Activated naive CD4-positive, alpha-beta T cell treated with anti-CD3 and anti-CD28 coated beads, Interleukin-2, amount 50 U/mL, for 72 hours (primary cell): ENCODE measurements around the gene NAXD. TPM values are rescaled to one million over a fixed set of nuclear protein-coding genes. Genes with fewer than 3 reads are reported as not detected.
"Not testable (repeated sequence)": the region's sequence is repeated elsewhere in the genome, so short reads cannot be mapped to it uniquely, and the experiment has no call there.

Experiments used
- ATAC-seq, 2 donors: fragments of 150-1000 bp; cut with Tn5 transposase; 2 replicates each; pipeline ENCODE4 v1.10.0; 2021; ENCODE audit warnings: mild to moderate bottlenecking in 2 of 2, moderate library complexity in 2 of 2
- DNase-seq, 2 donors: peaks; one replicate each; pipeline ENCODE4 v3.0.0; 2021 to 2022; ENCODE audit warnings: low spot score in 2 of 2
- H3K27ac Mint-ChIP-seq, 2 donors: one replicate each; pipeline ENCODE4 v1.8.0; 2022; ENCODE audit warnings: mild to moderate bottlenecking in 2 of 2, mixed read lengths in 2 of 2
- H3K36me3 Mint-ChIP-seq, 2 donors: one replicate each; pipeline ENCODE4 v1.8.0; 2022; ENCODE audit warnings: mixed read lengths in 2 of 2
- H3K9me3 Mint-ChIP-seq, 2 donors: one replicate each; pipeline ENCODE4 v1.8.0; 2022; ENCODE audit warnings: mixed read lengths in 2 of 2
- total RNA-seq, 2 donors: library from RNA; stranded (reverse); gene quantifications; one replicate each; pipeline ENCODE4 v1.2.3, GENCODE V29; 2022

Gene NAXD
- total RNA-seq, 2 donors from 2014 or later, result 19.7 to 24.8 TPM

DNA sequence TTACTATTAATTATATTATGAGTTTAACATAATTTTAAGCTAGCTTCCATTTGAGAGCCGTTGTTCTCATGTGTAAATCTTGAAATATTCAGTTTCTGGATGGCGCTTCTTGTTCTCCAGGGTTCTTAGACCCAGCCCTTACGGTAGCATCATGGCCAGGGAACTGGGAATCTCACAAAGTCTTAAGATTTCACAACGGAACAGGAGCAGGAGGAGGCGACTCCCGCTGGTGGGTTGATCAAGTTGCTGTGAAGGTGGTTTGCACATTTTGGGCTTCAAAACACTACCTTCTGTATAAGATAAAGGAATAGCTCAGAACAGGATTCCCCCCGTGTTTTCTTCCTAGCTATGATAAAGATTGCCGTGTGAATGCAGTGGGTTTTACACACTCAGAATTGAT is 2.8 kb downstream of the NAXD start:
- no peak overlapping the region for H3K27ac Mint-ChIP-seq
- no peak for ATAC-seq
- peaks cover 3 to 4% of the 10 kb centered on the region in 2 donors for H3K9me3 Mint-ChIP-seq

DNA sequence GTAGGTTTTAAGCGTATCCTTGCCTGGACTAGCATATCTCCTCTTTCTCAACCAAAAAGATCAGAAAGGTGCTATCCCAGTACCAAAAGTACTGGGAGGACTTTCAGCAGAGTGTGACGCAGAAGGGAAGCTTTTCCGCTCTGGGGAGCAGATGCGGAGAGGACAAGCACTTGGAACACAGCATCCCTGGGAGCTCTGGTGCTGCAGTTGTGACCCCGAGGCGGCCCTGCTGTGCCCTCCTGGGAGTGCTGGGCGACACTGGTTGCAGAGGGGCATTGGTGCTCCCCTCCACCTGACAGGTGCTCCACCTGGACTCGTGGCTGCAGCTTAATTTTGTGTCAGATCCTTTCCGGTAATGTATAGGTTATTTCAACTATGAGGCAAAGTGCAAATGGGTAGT is 3.4 kb downstream of the NAXD start:
- Mint-ChIP-seq H3K36me3 (peaks cover 13 to 22% of the 10 kb centered on the region in 2 donors), H3K27ac (no peak overlapping the region), H3K9me3 (no peaks in the 10 kb centered on the region)
- no peak for DNase-seq
- ATAC-seq, result no peak

More for the DNA sequence above, 2.8 kb downstream of the NAXD start:
- H3K36me3 Mint-ChIP-seq, result peaks cover 17 to 28% of the 10 kb centered on the region in 2 donors
- no peak for DNase-seq

DNA sequence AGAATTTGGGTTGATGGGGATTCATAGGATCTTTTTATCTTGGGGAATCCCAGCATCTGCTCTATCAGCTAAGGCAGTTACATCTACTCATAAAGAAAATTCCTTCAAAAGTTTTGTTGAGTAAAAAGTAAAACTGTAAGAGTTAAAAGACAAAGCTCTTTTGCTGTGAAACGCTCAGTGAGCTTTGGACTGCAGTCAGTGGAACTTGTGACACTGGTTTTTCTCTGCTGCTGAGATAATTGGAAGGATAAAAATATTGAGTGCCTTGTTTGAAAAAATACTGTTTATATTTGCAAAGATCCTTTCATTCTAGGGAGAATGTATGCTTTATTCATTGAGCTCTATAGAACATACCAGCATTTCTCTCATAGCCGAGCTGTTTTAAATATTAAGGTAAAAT is 5.3 kb downstream of the NAXD start:
- ATAC-seq (no peak), DNase-seq (no peak)
- Mint-ChIP-seq H3K27ac (peak overlapping the region in 1 of 2 donors; percentile 22), H3K36me3 (peaks cover 5 to 7% of the 10 kb centered on the region in 2 donors), H3K9me3 (no peaks in the 10 kb centered on the region)

DNA sequence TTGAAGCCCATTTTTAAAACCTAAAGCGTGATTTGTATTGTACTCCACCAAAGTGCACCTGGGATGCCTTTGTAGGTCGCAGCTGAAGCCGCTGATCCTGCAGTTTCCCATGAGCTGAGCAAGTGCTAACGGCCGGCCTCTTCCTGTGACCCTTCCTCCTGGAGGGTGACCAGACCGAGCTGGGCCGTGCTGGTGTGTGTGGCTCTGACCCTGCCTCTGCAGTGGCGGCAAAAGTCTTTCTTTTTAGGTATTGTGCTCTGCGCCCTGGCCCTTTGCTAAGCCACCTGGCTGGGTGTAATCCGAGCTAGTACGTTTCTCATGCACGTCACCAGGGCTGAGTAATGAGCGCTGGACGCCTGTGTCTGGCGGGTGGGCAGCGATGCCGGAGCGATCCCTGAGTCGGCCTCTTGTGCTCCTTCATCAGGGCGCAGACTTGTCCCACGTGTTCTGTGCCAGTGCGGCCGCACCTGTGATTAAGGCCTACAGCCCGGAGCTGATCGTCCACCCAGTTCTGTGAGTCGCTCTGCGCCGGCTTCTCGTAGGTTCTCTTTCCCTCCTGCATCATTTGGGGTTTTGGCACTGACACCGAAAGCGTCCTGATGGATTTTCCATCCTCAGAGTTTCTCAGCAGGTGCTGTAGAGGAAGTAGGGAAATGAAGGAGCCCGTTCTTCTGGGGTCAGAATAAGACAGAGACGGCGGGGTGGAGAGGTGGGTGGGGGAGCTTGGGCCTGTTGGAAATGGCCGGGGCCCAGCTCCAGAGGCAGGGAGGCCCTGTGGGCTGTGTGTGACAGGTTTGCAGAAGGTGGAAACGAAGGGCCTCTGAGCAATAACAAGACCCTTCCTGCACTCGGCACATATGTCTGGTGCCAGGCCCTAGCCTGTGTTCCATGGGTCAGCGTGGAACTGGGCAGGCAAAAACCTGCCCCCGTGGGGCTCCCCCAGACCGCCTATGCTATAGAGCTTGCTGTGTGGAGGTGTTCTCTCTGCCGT is 9.7 kb downstream of the NAXD start:
- Mint-ChIP-seq H3K27ac (peak overlapping the region in 1 of 2 donors; percentile 41), H3K9me3 (no peaks in the 10 kb centered on the region), H3K36me3 (no peaks in the 10 kb centered on the region)
- DNase-seq (no peak), ATAC-seq (no peak)

DNA sequence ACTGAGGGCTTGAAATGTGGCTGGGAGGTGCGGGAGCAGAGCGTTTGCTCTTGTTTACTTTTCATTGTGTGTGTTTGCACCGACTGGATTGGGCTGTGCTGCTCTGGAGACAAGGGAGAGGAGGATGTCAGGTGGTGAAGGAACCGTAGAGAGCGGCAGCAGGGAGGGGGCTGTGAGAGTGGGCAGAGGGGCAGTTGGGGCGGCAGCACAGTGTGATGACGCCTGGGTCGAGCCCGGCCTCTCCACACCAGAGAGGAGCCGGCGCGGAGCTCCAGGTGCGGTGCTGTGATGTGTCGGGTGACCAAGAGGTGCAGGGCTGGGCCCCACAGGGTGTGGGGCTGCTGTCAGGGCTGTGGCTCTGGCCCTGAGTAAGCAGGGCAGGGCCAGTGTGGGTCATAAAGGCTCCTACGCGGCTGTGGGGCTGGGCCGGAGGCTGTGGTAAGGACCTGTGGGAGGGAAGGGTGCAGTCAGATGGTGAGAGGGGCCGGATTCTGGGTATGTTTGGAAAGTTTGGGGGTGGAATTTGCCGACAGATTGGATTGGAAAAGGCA is 10.5 kb downstream of the NAXD start:
- DNase-seq (no peak), ATAC-seq (no peak)
- no peaks in the 10 kb centered on the region for H3K36me3 Mint-ChIP-seq
- H3K27ac Mint-ChIP-seq, result peak overlapping the region; percentile 41 to 65
- no peaks in the 10 kb centered on the region for H3K9me3 Mint-ChIP-seq

DNA sequence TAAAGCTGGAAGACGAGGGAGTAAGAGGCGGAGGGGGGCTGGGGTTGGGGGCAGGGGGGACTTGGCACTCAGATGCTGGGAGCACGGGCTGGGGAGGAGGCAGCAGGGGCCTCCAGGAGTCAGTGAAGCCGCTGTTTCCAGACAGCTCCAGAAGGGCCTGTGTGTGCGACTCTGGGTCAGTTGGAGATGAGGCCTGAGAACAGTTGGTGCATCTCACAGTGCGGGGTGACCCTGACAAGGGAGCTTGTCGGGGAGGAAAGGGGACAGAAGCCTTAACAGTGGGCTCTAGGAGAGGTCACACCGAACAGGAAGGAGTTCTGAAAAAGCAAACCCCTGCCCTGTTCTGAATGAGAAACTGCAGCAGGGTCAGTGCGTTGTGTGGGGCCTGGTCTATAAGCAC is 11.2 kb downstream of the NAXD start:
- H3K36me3 Mint-ChIP-seq, result no peaks in the 10 kb centered on the region
- DNase-seq, result no peak
- no peak for ATAC-seq
- H3K27ac Mint-ChIP-seq, result peak overlapping the region in 1 of 2 donors; percentile 65
- H3K9me3 Mint-ChIP-seq, result no peaks in the 10 kb centered on the region

DNA sequence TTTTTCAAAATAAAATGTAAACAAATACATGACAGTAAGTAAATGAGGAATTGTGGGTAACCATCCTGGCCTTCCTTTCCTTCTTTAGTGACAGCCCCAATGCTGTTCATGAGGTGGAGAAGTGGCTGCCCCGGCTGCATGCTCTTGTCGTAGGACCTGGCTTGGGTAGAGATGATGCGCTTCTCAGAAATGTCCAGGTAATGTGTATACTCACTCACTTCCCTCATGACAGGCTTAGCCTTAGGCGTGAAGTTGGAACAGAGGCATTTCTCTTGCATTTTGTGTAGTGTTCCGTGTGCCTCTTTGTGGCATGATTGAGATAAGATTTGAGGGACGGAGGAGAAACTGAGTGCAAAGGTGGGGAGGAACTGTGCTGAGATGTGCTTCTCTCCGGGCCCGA is 12.0 kb downstream of the NAXD start:
- DNase-seq (no peak), ATAC-seq (no peak)
- Mint-ChIP-seq H3K36me3 (peaks cover 0 to 5% of the 10 kb centered on the region in 2 donors), H3K27ac (no peak overlapping the region), H3K9me3 (no peaks in the 10 kb centered on the region)

DNA sequence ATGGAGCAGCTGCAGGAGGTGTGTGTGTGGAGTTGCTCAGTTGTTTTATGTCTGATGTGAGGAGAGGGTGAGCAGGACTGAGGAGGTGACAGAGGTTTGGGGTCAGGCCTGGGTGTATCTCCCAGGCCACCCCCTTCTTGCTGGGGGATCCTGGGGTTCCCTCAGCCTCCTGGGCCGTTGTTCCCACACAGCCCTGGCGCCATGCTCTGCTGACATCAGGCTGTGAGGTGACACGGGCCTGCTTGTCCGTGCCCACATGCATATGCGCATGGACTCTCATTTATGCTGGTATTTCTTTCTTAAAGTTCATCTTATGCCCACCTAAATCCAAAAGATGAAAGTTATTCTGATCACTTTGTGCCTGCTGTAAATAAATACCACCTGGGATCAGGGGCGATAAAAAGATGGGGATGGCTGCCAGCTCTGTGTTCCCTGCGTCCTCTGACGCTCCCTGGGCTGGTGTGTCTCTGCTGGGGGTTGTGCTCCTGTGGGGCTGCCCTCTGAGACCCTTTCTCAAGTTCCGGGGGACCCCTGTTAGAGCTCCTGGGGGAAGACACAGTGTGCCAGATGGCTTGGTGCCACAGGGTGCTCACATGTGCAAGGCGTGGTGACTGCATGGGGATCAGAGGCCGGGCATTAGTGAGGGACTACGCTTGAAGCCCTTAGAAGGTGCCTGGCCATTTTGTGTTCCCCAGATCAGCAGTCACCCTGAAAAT is 12.6 kb downstream of the NAXD start:
- no peak for DNase-seq
- H3K36me3 Mint-ChIP-seq, result peaks cover 0 to 5% of the 10 kb centered on the region in 2 donors
- peak in 1 of 2 donors; percentile 12 for ATAC-seq
- H3K27ac Mint-ChIP-seq, result no peak overlapping the region
- H3K9me3 Mint-ChIP-seq, result no peaks in the 10 kb centered on the region

DNA sequence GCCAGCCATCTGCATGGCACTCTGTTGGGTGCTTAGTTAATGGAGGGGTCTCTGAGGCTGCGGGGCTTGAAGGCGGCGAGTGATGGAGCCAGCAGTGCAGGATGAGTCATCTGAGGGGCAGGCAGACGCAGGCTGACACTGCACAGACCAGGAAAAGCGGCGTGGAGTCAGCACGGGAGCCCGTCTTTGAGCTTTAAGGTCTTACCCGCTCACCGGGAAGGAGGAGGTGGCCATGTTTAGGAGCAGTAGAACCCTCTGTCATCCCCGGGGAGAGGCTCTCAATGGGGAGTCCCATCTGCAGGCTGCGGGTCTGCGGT is 13.1 kb downstream of the NAXD start:
- Mint-ChIP-seq H3K9me3 (no peaks in the 10 kb centered on the region), H3K27ac (no peak overlapping the region), H3K36me3 (peaks cover 0 to 5% of the 10 kb centered on the region in 2 donors)
- ATAC-seq (peak in 1 of 2 donors; percentile 19), DNase-seq (no peak)

DNA sequence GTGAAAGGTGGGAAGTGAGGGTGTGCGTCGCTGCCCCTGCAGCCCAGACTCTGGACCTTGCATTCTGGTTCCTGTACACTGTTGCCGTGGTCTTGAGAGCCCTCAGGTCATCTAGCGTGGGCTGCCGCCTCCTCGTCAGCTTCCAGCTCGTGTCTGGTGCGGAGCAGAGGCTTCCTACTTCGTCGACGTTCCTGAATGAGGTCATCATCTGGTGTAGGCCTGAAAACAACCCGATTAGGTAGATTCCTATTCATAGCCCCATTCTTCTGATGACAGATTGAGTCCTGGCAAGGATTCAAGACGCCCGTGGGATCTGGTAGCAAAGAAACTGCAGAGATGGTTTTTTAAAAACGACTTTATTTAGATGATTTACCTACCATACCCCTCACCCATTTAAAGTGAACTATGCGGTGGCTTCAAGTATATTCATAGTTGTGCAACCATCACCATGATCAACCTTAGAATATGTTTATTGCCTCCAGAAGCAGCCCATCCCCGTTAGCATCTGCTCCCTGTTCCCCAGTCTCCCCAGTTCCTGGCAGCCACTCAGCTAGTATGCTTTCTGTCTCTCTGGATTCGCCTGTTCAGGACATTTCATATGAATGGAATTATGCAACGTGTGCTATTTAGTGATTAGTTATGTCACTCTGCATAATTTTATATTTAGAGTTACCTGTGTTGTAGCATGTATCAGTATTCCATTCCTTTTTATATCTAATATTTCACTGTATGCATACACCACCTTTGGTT is 13.8 kb downstream of the NAXD start:
- ATAC-seq (no peak), DNase-seq (no peak)
- H3K27ac Mint-ChIP-seq, result peak overlapping the region in 1 of 2 donors; percentile 38
- H3K36me3 Mint-ChIP-seq, result peaks cover 0 to 5% of the 10 kb centered on the region in 2 donors
- no peaks in the 10 kb centered on the region for H3K9me3 Mint-ChIP-seq

DNA sequence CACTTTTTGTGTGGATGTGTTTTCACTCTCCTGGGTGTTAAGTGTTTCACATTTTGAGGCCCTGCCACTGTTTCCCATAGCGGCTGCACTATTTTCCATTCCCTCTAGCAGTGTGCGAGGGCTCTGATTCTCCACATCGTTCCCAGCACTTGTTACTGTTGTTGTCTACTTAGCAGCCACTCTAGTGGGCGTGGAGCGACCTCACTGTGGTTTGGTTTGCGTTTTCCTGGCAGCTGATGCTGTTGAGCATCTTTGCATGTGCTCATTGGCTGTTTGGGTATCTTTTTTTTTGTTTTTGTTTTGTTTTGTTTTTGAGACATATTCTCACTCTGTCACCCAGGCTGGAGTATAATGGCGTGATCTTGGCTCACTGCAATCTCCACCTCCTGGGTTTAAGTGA is 14.4 kb downstream of the NAXD start:
- peak in 1 of 2 donors; percentile 36 for ATAC-seq
- no peak for DNase-seq
- H3K27ac Mint-ChIP-seq, result peak overlapping the region in 1 of 2 donors; percentile 38
- peaks cover 0 to 5% of the 10 kb centered on the region in 2 donors for H3K36me3 Mint-ChIP-seq
- H3K9me3 Mint-ChIP-seq, result no peaks in the 10 kb centered on the region

DNA sequence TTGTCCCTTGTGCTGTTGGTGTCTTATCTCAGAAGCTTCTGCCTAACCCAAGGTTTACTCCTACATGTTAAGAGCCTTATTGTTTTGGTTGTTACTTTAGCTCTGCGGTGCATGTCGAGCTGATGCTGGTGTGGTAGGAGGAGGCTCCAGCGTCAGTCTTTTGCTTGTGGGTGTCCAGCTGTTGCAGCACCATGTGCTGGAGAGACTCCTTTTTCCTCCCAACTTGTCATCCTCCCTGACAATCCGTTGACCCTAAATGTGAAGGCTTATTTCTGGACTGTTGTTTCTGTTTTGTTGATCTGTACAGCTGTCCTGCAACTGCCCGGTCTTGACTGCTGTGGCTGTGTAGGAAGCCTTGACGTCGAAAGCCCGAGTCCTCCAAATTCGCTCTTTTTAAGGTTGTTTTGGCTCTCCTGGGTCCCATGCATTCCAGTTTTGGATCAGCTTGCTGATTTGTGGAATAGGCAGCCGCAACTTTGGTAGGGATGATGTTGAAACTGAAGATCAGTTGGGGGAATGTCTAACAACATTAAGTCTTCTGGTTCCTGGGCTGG is 15.3 kb downstream of the NAXD start:
- H3K36me3 Mint-ChIP-seq, result peaks cover 0 to 5% of the 10 kb centered on the region in 2 donors
- DNase-seq (no peak), ATAC-seq (no peak)
- H3K9me3 Mint-ChIP-seq, result no peaks in the 10 kb centered on the region
- H3K27ac Mint-ChIP-seq, result peak overlapping the region in 1 of 2 donors; percentile 5

DNA sequence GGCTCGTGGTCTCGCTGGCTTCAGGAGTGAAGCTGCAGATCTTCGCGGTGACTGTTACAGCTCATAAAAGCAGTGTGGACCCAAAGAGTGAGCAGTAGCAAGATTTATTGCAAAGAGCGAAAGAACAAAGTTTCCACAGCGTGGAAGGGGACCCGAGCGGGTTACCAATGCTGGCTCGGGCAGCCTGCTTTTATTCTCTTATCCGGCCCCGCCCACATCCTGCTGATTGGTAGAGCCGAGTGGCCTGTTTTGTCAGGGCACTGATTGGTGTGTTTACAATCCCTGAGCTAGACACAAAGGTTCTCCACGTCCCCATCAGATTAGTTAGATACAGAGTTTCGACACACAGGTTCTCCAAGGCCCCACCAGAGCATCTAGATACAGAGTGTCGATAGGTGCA is 16.9 kb downstream of the NAXD start:
- not testable (repeated sequence) for H3K36me3 Mint-ChIP-seq, H3K9me3 Mint-ChIP-seq, ATAC-seq, DNase-seq
- peak overlapping the region; percentile 22 to 91 for H3K27ac Mint-ChIP-seq

DNA sequence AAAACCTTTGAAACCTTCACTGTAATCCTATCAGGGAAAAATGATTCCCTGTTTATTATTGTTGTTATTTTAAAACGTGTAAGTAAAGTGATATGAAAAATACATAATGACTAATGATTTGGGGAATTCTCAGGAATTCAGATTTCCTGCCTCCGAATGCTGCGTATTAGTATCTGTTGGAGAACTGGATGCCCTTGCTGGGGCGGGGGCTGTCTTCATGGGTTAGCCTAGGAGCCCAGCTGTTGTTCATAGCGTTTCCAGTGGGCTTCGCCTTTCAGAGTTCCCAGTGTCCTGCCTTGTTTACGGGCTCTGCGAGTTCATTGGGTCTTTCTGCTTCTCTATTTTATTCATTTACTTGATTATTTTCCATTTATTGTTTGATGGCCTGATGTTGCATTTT is 18.4 kb downstream of the NAXD start:
- H3K9me3 Mint-ChIP-seq, result no peaks in the 10 kb centered on the region
- DNase-seq, result no peak
- ATAC-seq, result no peak
- peaks cover under 1 to 6% of the 10 kb centered on the region in 2 donors for H3K36me3 Mint-ChIP-seq
- no peak overlapping the region for H3K27ac Mint-ChIP-seq

DNA sequence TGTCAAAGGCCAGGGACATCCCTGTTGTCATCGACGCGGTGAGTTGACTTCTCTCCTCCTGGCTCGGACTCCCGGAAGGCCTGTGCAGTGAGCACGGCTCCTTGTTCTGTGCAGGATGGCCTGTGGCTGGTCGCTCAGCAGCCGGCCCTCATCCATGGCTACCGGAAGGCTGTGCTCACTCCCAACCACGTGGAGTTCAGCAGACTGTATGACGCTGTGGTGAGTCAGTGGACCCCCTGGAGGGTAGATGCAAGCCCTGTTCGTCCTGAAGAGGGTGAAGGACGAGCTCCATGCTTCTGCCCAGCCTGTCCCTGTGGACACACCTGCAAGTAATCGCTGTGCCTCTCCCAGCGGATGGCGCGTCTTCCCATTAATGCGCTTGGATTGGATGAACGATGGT is 19.2 kb downstream of the NAXD start:
- ATAC-seq (no peak), DNase-seq (no peak)
- H3K36me3 Mint-ChIP-seq, result peaks cover 5 to 11% of the 10 kb centered on the region in 2 donors
- peak overlapping the region in 1 of 2 donors; percentile 41 for H3K27ac Mint-ChIP-seq
- H3K9me3 Mint-ChIP-seq, result no peaks in the 10 kb centered on the region

DNA sequence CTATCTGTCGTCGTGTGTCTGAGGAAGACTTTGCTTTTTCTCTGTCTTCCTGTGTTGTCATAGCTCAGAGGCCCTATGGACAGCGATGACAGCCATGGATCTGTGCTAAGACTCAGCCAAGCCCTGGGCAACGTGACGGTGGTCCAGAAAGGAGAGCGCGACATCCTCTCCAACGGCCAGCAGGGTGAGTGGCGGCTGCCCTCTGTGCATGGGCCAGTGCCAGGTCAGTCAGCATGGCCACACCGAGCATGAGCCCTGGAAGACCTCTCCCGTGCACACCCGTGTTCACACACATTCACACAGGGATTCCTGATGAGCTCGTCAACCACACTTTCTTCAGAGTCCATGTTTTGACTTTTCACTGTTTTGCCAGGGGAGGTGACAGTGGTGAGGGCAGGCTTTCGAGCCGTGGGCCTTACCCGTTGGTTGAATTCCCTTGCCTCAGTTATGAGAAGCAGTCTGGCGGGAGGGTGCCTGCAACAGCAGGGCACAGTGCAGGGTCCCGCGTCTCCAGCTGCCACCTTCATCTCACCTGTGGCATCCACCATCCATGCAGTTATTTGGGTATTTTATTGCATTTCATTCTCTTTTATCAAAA is 20.2 kb downstream of the NAXD start:
- DNase-seq, result no peak
- Mint-ChIP-seq H3K36me3 (peaks cover 5 to 11% of the 10 kb centered on the region in 2 donors), H3K27ac (no peak overlapping the region), H3K9me3 (no peaks in the 10 kb centered on the region)
- ATAC-seq, result no peak
